ENCODE results near the gene RPS27L.
A peak's percentile ranks its signal among the peaks of the same experiment; 100 is the strongest.

The RPS27L gene

GRCh38 chr15:63197626-63198025, 40.3 kb upstream of the RPS27L start:
- TF ChIP-seq, protein P1, sequence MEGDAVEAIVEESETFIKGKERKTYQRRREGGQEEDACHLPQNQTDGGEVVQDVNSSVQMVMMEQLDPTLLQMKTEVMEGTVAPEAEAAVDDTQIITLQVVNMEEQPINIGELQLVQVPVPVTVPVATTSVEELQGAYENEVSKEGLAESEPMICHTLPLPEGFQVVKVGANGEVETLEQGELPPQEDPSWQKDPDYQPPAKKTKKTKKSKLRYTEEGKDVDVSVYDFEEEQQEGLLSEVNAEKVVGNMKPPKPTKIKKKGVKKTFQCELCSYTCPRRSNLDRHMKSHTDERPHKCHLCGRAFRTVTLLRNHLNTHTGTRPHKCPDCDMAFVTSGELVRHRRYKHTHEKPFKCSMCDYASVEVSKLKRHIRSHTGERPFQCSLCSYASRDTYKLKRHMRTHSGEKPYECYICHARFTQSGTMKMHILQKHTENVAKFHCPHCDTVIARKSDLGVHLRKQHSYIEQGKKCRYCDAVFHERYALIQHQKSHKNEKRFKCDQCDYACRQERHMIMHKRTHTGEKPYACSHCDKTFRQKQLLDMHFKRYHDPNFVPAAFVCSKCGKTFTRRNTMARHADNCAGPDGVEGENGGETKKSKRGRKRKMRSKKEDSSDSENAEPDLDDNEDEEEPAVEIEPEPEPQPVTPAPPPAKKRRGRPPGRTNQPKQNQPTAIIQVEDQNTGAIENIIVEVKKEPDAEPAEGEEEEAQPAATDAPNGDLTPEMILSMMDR (IDR thresholded peaks at IDR 0.05; ENCODE audit: insufficient read depth, low read depth, low read length, missing control alignments) = no peak
- no peak for DNase-seq (ENCODE audit: low read depth)
- no peak overlapping the region for H3K4me3 ChIP-seq (ENCODE audit: low read depth, low read length)

- no peak overlapping the region for H3K4me3 ChIP-seq (ENCODE audit: low read depth, low read length)
- TF ChIP-seq, protein P1 (IDR thresholded peaks at IDR 0.05; ENCODE audit: insufficient read depth, low read depth, low read length, missing control alignments) = no peak
Observed at GRCh38 chr15:63196842-63197241, 39.6 kb upstream of the RPS27L start.

GRCh38 chr15:63195569-63196015, 38.3 kb upstream of the RPS27L start:
- no peak overlapping the region for H3K4me3 ChIP-seq (ENCODE audit: low read depth, low read length)
- TF ChIP-seq, protein P1 (IDR thresholded peaks at IDR 0.05; ENCODE audit: insufficient read depth, low read depth, low read length, missing control alignments) = no peak
- DNase-seq (ENCODE audit: low read depth) = no peak

More at GRCh38 chr15:63196842-63197241, 39.6 kb upstream of the RPS27L start:
- no peak for DNase-seq (ENCODE audit: low read depth)

DNA sequence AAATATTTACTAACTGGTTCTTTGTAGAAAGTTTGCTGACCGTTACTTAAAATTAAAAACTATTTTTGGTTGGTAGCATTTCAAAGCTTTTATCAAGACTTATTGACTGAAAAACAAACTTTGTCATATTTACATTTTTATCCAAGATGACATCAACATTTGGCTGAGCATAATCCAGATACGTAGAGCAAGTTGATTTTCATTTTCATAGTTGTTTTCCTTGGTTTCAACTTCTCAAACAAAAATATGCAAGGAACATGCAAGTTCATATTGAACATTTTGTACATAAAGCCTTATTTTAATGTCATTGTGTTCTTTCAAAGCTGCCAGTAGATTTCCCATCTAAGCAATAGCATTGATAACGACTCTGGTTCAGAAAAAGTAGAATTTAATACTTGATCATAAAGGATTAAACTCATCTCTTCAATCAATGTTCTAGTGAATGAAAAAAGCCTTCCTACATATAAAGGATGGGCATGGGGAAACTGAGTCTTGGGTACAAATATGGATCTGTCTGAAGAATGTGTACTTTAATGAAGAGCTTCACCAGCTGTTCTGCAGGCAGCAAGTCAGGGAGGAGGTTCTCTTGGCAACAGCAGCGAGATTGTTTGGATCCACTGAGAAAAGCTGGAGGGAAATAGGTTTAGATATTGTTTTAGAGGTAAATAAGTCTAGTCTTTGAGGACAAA, 37.7 kb upstream of the RPS27L start:
- H3K4me3 ChIP-seq (ENCODE audit: low read depth, low read length) = no peak overlapping the region
- DNase-seq (ENCODE audit: low read depth) = no peak
- TF ChIP-seq, protein P1 (IDR thresholded peaks at IDR 0.05; ENCODE audit: insufficient read depth, low read depth, low read length, missing control alignments) = no peak

DNA sequence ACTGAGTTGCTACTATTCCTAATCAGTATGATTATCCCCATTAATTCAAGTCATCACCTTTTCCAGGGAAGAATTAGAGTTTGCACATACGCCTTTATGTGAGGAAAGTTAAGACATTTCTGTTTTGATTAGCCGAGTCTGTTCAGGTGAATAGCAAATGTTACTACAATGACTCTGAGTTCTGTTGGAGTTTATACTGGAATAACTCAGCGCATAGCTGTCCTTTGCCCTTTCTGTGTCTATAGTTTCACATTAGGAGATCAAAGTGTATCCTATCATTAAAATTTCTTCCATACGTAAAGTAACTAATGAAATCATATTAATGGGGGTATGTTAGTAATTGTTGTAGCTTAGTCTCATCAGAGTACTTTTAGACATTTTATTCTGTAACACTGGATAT, 37.0 kb upstream of the RPS27L start:
- H3K4me3 ChIP-seq (ENCODE audit: low read depth, low read length) = peak overlapping the region; percentile 40
- DNase-seq (ENCODE audit: low read depth) = no peak
- TF ChIP-seq, protein P1 (IDR thresholded peaks at IDR 0.05; ENCODE audit: insufficient read depth, low read depth, low read length, missing control alignments) = no peak

DNA sequence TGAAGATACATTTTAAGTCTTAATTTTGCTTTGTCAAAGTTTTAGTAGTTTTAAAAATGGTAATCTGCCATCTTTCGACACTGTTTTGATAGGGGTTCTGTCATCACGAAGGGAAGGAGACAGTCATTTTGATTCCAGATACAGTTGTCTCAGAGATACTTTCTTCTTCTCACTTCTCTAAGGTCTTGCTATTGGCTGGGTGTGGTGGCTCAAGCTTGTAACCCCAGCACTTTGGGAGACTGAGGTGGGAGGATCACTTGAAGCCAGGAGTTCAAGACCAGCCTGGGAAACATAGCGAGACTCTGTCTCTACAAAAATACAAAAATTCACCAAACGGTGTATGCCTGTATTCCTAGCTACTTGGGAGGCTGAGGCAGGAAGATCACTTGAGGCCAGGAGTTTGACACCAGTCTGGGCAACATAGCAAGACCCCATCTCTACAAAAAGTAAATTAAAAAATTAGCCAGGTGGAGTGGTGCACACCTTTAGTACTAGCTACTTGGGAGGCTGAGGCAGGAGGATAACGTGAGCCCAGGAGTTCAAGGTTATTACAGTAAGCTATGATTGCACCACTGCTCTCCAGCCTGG, 35.4 kb upstream of the RPS27L start:
- DNase-seq (ENCODE audit: low read depth) = peak; percentile 65
- H3K4me3 ChIP-seq (ENCODE audit: low read depth, low read length) = peak overlapping the region; percentile 52
- TF ChIP-seq, protein P1 (IDR thresholded peaks at IDR 0.05; ENCODE audit: insufficient read depth, low read depth, low read length, missing control alignments) = no peak
